H9 (cell line): ENCODE measurements around the gene DOK6. TPM values are rescaled to one million over a fixed set of nuclear protein-coding genes. Genes with fewer than 3 reads are reported as not detected.

ENCODE experiments used
- DNase-seq: peaks from one replicate; pipeline ENCODE4 v3.0.0-alpha.2; 2017
- H2AFZ ChIP-seq: one replicate; pipeline ENCODE4 v1.6.1; 2013; ENCODE audit warnings: mild to moderate bottlenecking, low read length, control low read depth, moderate library complexity
- H2AK5ac ChIP-seq: 2 replicates; pipeline ENCODE4 v1.6.1; 2013; ENCODE audit warnings: low read length, control low read depth, mixed read lengths; ENCODE audit not compliant: insufficient read length
- H2BK120ac ChIP-seq: one replicate; pipeline ENCODE4 v1.6.1; 2013; ENCODE audit warnings: low read depth, mild to moderate bottlenecking, low read length, control low read depth, inconsistent platforms; ENCODE audit not compliant: poor library complexity, severe bottlenecking
- H2BK12ac ChIP-seq: 2 replicates; pipeline ENCODE4 v1.6.1; 2013; ENCODE audit warnings: low read length, control low read depth, mixed read lengths, low read depth; ENCODE audit not compliant: insufficient read length
- H2BK15ac ChIP-seq: 2 replicates; pipeline ENCODE4 v1.6.1; 2013; ENCODE audit warnings: low read depth, low read length, control low read depth
- H2BK20ac ChIP-seq: one replicate; pipeline ENCODE4 v1.6.1; 2013; ENCODE audit warnings: low read depth, mild to moderate bottlenecking, low read length, control low read depth, inconsistent platforms; ENCODE audit not compliant: poor library complexity, severe bottlenecking
- H2BK5ac ChIP-seq: 2 replicates; pipeline ENCODE4 v1.6.1; 2013; ENCODE audit warnings: low read length, control low read depth, mixed read lengths; ENCODE audit not compliant: insufficient read length
- H3K14ac ChIP-seq: 2 replicates; pipeline ENCODE4 v1.6.1; 2013; ENCODE audit warnings: low read length, control low read depth; ENCODE audit not compliant: insufficient read depth
- H3K18ac ChIP-seq: 2 replicates; pipeline ENCODE4 v1.6.1; 2013; ENCODE audit warnings: low read depth, mild to moderate bottlenecking, mixed read lengths, low read length, control low read depth; ENCODE audit not compliant: insufficient read length
- H3K23ac ChIP-seq: 2 replicates; pipeline ENCODE4 v1.6.1; 2013; ENCODE audit warnings: low read length, control low read depth, mixed read lengths, low read depth; ENCODE audit not compliant: insufficient read length
- H3K23me2 ChIP-seq: 2 replicates; pipeline ENCODE4 v1.6.1; 2013; ENCODE audit warnings: low read depth, mild to moderate bottlenecking, mixed read lengths, low read length, control low read depth; ENCODE audit not compliant: insufficient read length, poor library complexity, severe bottlenecking
- H3K27ac ChIP-seq: 2 replicates; pipeline ENCODE4 v1.5.1; 2013; ENCODE audit warnings: low read length, control low read depth, mixed read lengths, low read depth; ENCODE audit not compliant: insufficient read length
- H3K27me3 ChIP-seq: 2 replicates; pipeline ENCODE4 v1.6.1; 2013; ENCODE audit warnings: low read length, control low read depth, inconsistent platforms; ENCODE audit not compliant: insufficient read depth
- H3K4ac ChIP-seq: 2 replicates; pipeline ENCODE4 v1.6.1; 2013; ENCODE audit warnings: low read depth, mild to moderate bottlenecking, control low read depth, inconsistent platforms, low read length, moderate library complexity
- H3K4me1 ChIP-seq: 2 replicates; pipeline ENCODE4 v1.6.1; 2013; ENCODE audit warnings: low read length, control low read depth, inconsistent platforms; ENCODE audit not compliant: insufficient read depth
- H3K4me2 ChIP-seq: 2 replicates; pipeline ENCODE4 v1.6.1; 2013; ENCODE audit warnings: low read length, control low read depth, mixed read lengths; ENCODE audit not compliant: insufficient read length, insufficient read depth
- H3K56ac ChIP-seq: 2 replicates; pipeline ENCODE4 v1.6.1; 2013; ENCODE audit warnings: low read depth, mild to moderate bottlenecking, mixed read lengths, low read length, control low read depth; ENCODE audit not compliant: insufficient read length
- H3K79me1 ChIP-seq: 2 replicates; pipeline ENCODE4 v1.6.1; 2013; ENCODE audit warnings: low read depth, mild to moderate bottlenecking, moderate library complexity, low read length, control low read depth, inconsistent platforms; ENCODE audit not compliant: insufficient read depth, poor library complexity, severe bottlenecking
- H3K79me2 ChIP-seq: 2 replicates; pipeline ENCODE4 v1.6.1; 2013; ENCODE audit warnings: low read length, control low read depth, inconsistent platforms; ENCODE audit not compliant: insufficient read depth
- H3K9ac ChIP-seq: 2 replicates; pipeline ENCODE4 v1.6.1; 2013; ENCODE audit warnings: low read length, control low read depth, mixed read lengths; ENCODE audit not compliant: insufficient read length; ENCODE audit errors: extremely low read depth
- H3K9me3 ChIP-seq: one replicate; pipeline ENCODE4 v1.6.1; 2013; ENCODE audit warnings: low read depth, low read length, inconsistent platforms; ENCODE audit not compliant: control insufficient read depth
- H3T11ph ChIP-seq: one replicate; pipeline ENCODE4 v1.6.1; 2013; ENCODE audit warnings: mild to moderate bottlenecking, low read length, control low read depth, inconsistent platforms
- H4K20me1 ChIP-seq: one replicate; pipeline ENCODE4 v1.6.1; 2013; ENCODE audit not compliant: control insufficient read depth, insufficient read length, insufficient read depth
- H4K5ac ChIP-seq: 2 replicates; pipeline ENCODE4 v1.6.1; 2013; ENCODE audit warnings: low read depth, mild to moderate bottlenecking, mixed read lengths, low read length, control low read depth; ENCODE audit not compliant: insufficient read length
- H4K8ac ChIP-seq: replicated peaks from 2 replicates; pipeline ENCODE4 v1.6.1; 2013; ENCODE audit warnings: low read length, control low read depth, mixed read lengths, low read depth; ENCODE audit not compliant: insufficient read length
- H4K91ac ChIP-seq: 2 replicates; pipeline ENCODE4 v1.6.1; 2013; ENCODE audit warnings: low read depth, mild to moderate bottlenecking, moderate library complexity, mixed read lengths, low read length, control low read depth; ENCODE audit not compliant: insufficient read length
- H3K27ac Mint-ChIP-seq, 3 experiments: 2 replicates in 2 of 3; 3 replicates in 1 of 3; pipeline ENCODE4 v1.8.0; 2020 to 2021; ENCODE audit warnings: mixed read lengths in 3 of 3, mild to moderate bottlenecking in 1 of 3, moderate library complexity in 1 of 3
- H3K27me3 Mint-ChIP-seq: 2 replicates; pipeline ENCODE4 v1.8.0; 2021; ENCODE audit warnings: low read depth, mild to moderate bottlenecking, moderate library complexity, mixed read lengths
- H3K36me3 Mint-ChIP-seq, 3 experiments: 2 replicates in 2 of 3; 3 replicates in 1 of 3; pipeline ENCODE4 v1.8.0; 2020 to 2021; ENCODE audit warnings: low read depth in 3 of 3, mixed read lengths in 3 of 3; ENCODE audit not compliant: insufficient read depth in 1 of 3
- H3K4me1 Mint-ChIP-seq, 2 experiments: 2 replicates each; pipeline ENCODE4 v1.8.0; 2020; ENCODE audit warnings: mixed read lengths in 2 of 2
- H3K4me3 Mint-ChIP-seq, 2 experiments: 2 replicates in 1 of 2; 3 replicates in 1 of 2; pipeline ENCODE4 v1.8.0; 2020 to 2021; ENCODE audit warnings: mild to moderate bottlenecking in 2 of 2, mixed read lengths in 2 of 2, moderate library complexity in 1 of 2
- H3K9me3 Mint-ChIP-seq, 2 experiments: 2 replicates in 1 of 2; 3 replicates in 1 of 2; pipeline ENCODE4 v1.8.0; 2020; ENCODE audit warnings: mild to moderate bottlenecking in 2 of 2, mixed read lengths in 2 of 2, moderate library complexity in 1 of 2
- WGBS: extraction: QIAGEN DNeasy Blood & Tissue Kit; methylation state at CpG from one replicate; pipeline ENCODE4 v1.1.7; 2013; ENCODE audit warnings: missing lambda C conversion rate, low lambda C conversion rate, mixed read lengths; ENCODE audit not compliant: insufficient read length; ENCODE audit errors: extremely low coverage; 5-methylcytosine and 5-hydroxymethylcytosine counted together
- total RNA-seq: library from RNA; stranded (reverse); gene quantifications from 2 replicates; pipeline ENCODE4 v1.2.1, GENCODE V29; 2021
- TF ChIP-seq, protein P1 (sequence below): fragments of 200-600 bp; sonication (generic); conservative IDR thresholded peaks from 3 replicates; pipeline ENCODE4 v1.8.0; 2021; ENCODE audit warnings: antibody characterized with exemption, mild to moderate bottlenecking

Gene DOK6
- total RNA-seq, 1 experiment from 2014 or later: 0.20 TPM

GRCh38 chr18:69718912-69719547 lies 318.3 kb downstream of the DOK6 start:
- no peak overlapping the region for H2BK20ac ChIP-seq
- H3K23ac ChIP-seq: no peak overlapping the region
- DNase-seq: no peak
- no peak overlapping the region for H4K5ac ChIP-seq
- H2BK120ac ChIP-seq: no peak overlapping the region
- no peak overlapping the region for H2BK15ac ChIP-seq
- no peak overlapping the region for H3K4me2 ChIP-seq
- H3K9me3 ChIP-seq: peaks cover 18% of the 10 kb centered on the region
- H4K20me1 ChIP-seq: no peaks in the 10 kb centered on the region
- H2AK5ac ChIP-seq: no peak overlapping the region
- H4K8ac ChIP-seq: no peak overlapping the region
- H3K9ac ChIP-seq: no peak overlapping the region
- H2AFZ ChIP-seq: no peak overlapping the region
- Mint-ChIP-seq H3K36me3 (peaks cover 11 to 26% (median 16%) of the 10 kb centered on the region in 3 experiments), H3K27ac (no peak overlapping the region), H3K4me1 (peaks cover 7 to 10% of the 10 kb centered on the region in 2 experiments; a peak in 3 of 4 replicates), H3K9me3 (peaks cover 16 to 29% of the 10 kb centered on the region in 2 experiments), H3K4me3 (no peak overlapping the region), H3K27me3 (no peaks in the 10 kb centered on the region; the same call in 1 of the 2 replicates)
- H3K27me3 ChIP-seq: no peaks in the 10 kb centered on the region
- no peaks in the 10 kb centered on the region for H3K79me1 ChIP-seq
- H3K4me1 ChIP-seq: 0 out of 2 replicates have a peak, but pooled peaks cover 3% of the 10 kb centered on the region
- H2BK5ac ChIP-seq: no peak overlapping the region
- no peak overlapping the region for H3K27ac ChIP-seq
- H3T11ph ChIP-seq: no peak overlapping the region
- H3K4ac ChIP-seq: no peak overlapping the region
- TF ChIP-seq, protein P1, sequence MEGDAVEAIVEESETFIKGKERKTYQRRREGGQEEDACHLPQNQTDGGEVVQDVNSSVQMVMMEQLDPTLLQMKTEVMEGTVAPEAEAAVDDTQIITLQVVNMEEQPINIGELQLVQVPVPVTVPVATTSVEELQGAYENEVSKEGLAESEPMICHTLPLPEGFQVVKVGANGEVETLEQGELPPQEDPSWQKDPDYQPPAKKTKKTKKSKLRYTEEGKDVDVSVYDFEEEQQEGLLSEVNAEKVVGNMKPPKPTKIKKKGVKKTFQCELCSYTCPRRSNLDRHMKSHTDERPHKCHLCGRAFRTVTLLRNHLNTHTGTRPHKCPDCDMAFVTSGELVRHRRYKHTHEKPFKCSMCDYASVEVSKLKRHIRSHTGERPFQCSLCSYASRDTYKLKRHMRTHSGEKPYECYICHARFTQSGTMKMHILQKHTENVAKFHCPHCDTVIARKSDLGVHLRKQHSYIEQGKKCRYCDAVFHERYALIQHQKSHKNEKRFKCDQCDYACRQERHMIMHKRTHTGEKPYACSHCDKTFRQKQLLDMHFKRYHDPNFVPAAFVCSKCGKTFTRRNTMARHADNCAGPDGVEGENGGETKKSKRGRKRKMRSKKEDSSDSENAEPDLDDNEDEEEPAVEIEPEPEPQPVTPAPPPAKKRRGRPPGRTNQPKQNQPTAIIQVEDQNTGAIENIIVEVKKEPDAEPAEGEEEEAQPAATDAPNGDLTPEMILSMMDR: no peak
- no peak overlapping the region for H2BK12ac ChIP-seq
- no CpG with 5 or more reads among the region's 1 CpG for WGBS
- no peak overlapping the region for H3K18ac ChIP-seq
- H4K91ac ChIP-seq: no peak overlapping the region
- H3K56ac ChIP-seq: no peak overlapping the region
- no peaks in the 10 kb centered on the region for H3K23me2 ChIP-seq
- H3K14ac ChIP-seq: no peak overlapping the region
- H3K79me2 ChIP-seq: no peaks in the 10 kb centered on the region
